Measurements from ENCODE around the gene GPR143. TPM values are rescaled to one million over a fixed set of nuclear protein-coding genes. Genes with fewer than 3 reads are reported as not detected.

The GPR143 gene
- total and polyA plus RNA-seq, 12 donors, result 0.27 to 2.2 (median 1.3) TPM

- no peaks in the 10 kb centered on the region for H3K9me3 ChIP-seq (replicated peaks in 1 of 3)
- 21 to 72% (median 26%) methylated on average over 2 to 63 of the region's 67 CpGs for WGBS, 4 donors
- intact Hi-C loops (cut with DNase I), result no loop called here
These were observed 443 bp downstream of the GPR143 start for GRCh38 chrX:9765072-9765736.

GRCh38 chrX:9759337-9759736, 6.3 kb downstream of the GPR143 start:
- H3K4me1 ChIP-seq (replicated peaks in 1 of 2), result no peaks in the 10 kb centered on the region
- no peak for DNase-seq
- intact Hi-C loops (cut with DNase I), result no loop called here
- TF ChIP-seq POLR2A (IDR thresholded peaks at IDR 0.05) (no peak), CTCF (IDR thresholded peaks at IDR 0.05) (no peak)
- no peak overlapping the region for H3K4me3 ChIP-seq
- WGBS, 4 donors, result 69 to 87% (median 73%) methylated on average over 3 to 8 of the region's 8 CpGs
- no peaks in the 10 kb centered on the region for H3K36me3 ChIP-seq (replicated peaks in 1 of 2)
- peaks cover 0 to 7% (median 0%) of the 10 kb centered on the region in 3 donors for H3K9me3 ChIP-seq (replicated peaks in 1 of 3)
- H3K27me3 ChIP-seq, result peaks cover 17% of the 10 kb centered on the region
- H3K27ac ChIP-seq, result no peak overlapping the region

More at GRCh38 chrX:9765072-9765736, 443 bp downstream of the GPR143 start:
- H3K4me1 ChIP-seq (replicated peaks in 1 of 2), result no peaks in the 10 kb centered on the region
- DNase-seq, result no peak
- TF ChIP-seq POLR2A (IDR thresholded peaks at IDR 0.05) (no peak), CTCF (IDR thresholded peaks at IDR 0.05) (no peak)
- no peak overlapping the region for H3K4me3 ChIP-seq
- H3K36me3 ChIP-seq (replicated peaks in 1 of 2), result no peaks in the 10 kb centered on the region
- H3K27ac ChIP-seq, result no peak overlapping the region
- peaks cover 22% of the 10 kb centered on the region for H3K27me3 ChIP-seq

- H3K9me3 ChIP-seq (replicated peaks in 1 of 3), result peaks cover 0 to 7% (median 0%) of the 10 kb centered on the region in 3 donors
- peaks cover 7% of the 10 kb centered on the region for H3K27me3 ChIP-seq
- no peak overlapping the region for H3K4me3 ChIP-seq
- WGBS, 4 donors, result 35 to 54% (median 46%) methylated on average over 3 to 4 of the region's 4 CpGs
- no peaks in the 10 kb centered on the region for H3K4me1 ChIP-seq (replicated peaks in 1 of 2)
- TF ChIP-seq POLR2A (IDR thresholded peaks at IDR 0.05) (no peak), CTCF (IDR thresholded peaks at IDR 0.05) (no peak)
- no peak for DNase-seq
- intact Hi-C loops (cut with DNase I), result no loop called here
- H3K36me3 ChIP-seq (replicated peaks in 1 of 2), result no peaks in the 10 kb centered on the region
- no peak overlapping the region for H3K27ac ChIP-seq
These were observed 7.5 kb downstream of the GPR143 start for GRCh38 chrX:9758021-9758638.

- Histone ChIP-seq H3K36me3 (replicated peaks in 1 of 2) (no peaks in the 10 kb centered on the region), H3K27me3 (peaks cover 6% of the 10 kb centered on the region), H3K9me3 (replicated peaks in 1 of 3) (peaks cover 0 to 7% (median 0%) of the 10 kb centered on the region in 3 donors), H3K27ac (no peak overlapping the region), H3K4me3 (no peak overlapping the region), H3K4me1 (replicated peaks in 1 of 2) (no peaks in the 10 kb centered on the region)
- WGBS, 4 donors, result 84 to 95% (median 90%) methylated on average over 7 of the region's 7 CpGs
- intact Hi-C loops (cut with DNase I), result no loop called here
- TF ChIP-seq POLR2A (IDR thresholded peaks at IDR 0.05) (no peak), CTCF (IDR thresholded peaks at IDR 0.05) (no peak)
- no peak for DNase-seq
These were observed 8.3 kb downstream of the GPR143 start for GRCh38 chrX:9757366-9757765.

Data from adrenal gland (tissue), 12 donors.